ENCODE measurements around the gene MAP7.
"Not testable (repeated sequence)": the region's sequence is repeated elsewhere in the genome, so short reads cannot be mapped to it uniquely, and the experiment has no call there.

MAP7 gene

GRCh38 chr6:136483906-136484305 lies 66.3 kb downstream of the MAP7 start:
- no peak overlapping the region for H3K4me3 ChIP-seq (ENCODE audit: low read depth, low read length)
- in situ Hi-C loops (cut with HindIII; ENCODE audit: low sequenced_read_pairs): no loop called here
- no peak for TF ChIP-seq CTCF (IDR thresholded peaks at IDR 0.05; ENCODE audit: low read depth, low read length, missing control alignments)
- DNase-seq (ENCODE audit: low read depth): no peak

- H3K4me3 ChIP-seq (ENCODE audit: low read depth, low read length); in situ Hi-C loops (cut with HindIII; ENCODE audit: low sequenced_read_pairs); DNase-seq (ENCODE audit: low read depth): not testable (repeated sequence)
These were observed 67.2 kb downstream of the MAP7 start for GRCh38 chr6:136483005-136483404.

- in situ Hi-C loops (cut with HindIII; ENCODE audit: low sequenced_read_pairs): no loop called here
- no peak overlapping the region for H3K4me3 ChIP-seq (ENCODE audit: low read depth, low read length)
- no peak for TF ChIP-seq CTCF (IDR thresholded peaks at IDR 0.05; ENCODE audit: low read depth, low read length, missing control alignments)
- no peak for DNase-seq (ENCODE audit: low read depth)
These were observed 72.7 kb downstream of the MAP7 start for GRCh38 chr6:136477548-136477947.

- no peak for TF ChIP-seq CTCF (IDR thresholded peaks at IDR 0.05; ENCODE audit: low read depth, low read length, missing control alignments)
- no peak for DNase-seq (ENCODE audit: low read depth)
- in situ Hi-C loops (cut with HindIII; ENCODE audit: low sequenced_read_pairs): no loop called here
- no peak overlapping the region for H3K4me3 ChIP-seq (ENCODE audit: low read depth, low read length)
These were observed 74.5 kb downstream of the MAP7 start for GRCh38 chr6:136475686-136476085.

GRCh38 chr6:136474241-136474640 lies 76.0 kb downstream of the MAP7 start:
- no peak for DNase-seq (ENCODE audit: low read depth)
- no peak overlapping the region for H3K4me3 ChIP-seq (ENCODE audit: low read depth, low read length)
- in situ Hi-C loops (cut with HindIII; ENCODE audit: low sequenced_read_pairs): no loop called here
- TF ChIP-seq CTCF (IDR thresholded peaks at IDR 0.05; ENCODE audit: low read depth, low read length, missing control alignments): no peak

- H3K4me3 ChIP-seq (ENCODE audit: low read depth, low read length): no peak overlapping the region
- TF ChIP-seq CTCF (IDR thresholded peaks at IDR 0.05; ENCODE audit: low read depth, low read length, missing control alignments): no peak
- in situ Hi-C loops (cut with HindIII; ENCODE audit: low sequenced_read_pairs): no loop called here
- no peak for DNase-seq (ENCODE audit: low read depth)
These were observed 78.3 kb downstream of the MAP7 start for GRCh38 chr6:136471922-136472321.

GRCh38 chr6:136471372-136471771 lies 78.8 kb downstream of the MAP7 start:
- no peak overlapping the region for H3K4me3 ChIP-seq (ENCODE audit: low read depth, low read length)
- no peak for DNase-seq (ENCODE audit: low read depth)
- TF ChIP-seq CTCF (IDR thresholded peaks at IDR 0.05; ENCODE audit: low read depth, low read length, missing control alignments): no peak
- in situ Hi-C loops (cut with HindIII; ENCODE audit: low sequenced_read_pairs): no loop called here

Measured in astrocyte of the cerebellum (primary cell).